HG03460 (cell line): ENCODE measurements around the gene ENG.

Source experiments
- ATAC-seq: cut with Tn5 transposase; IDR thresholded peaks from one replicate; pipeline ENCODE4 v1.9.1; 2021; ENCODE audit not compliant: unreplicated experiment

ENG gene

GRCh38 chr9:127866535-127866934 lies 12.1 kb upstream of the ENG start:
- no peak for ATAC-seq

- no peak for ATAC-seq
Observed at GRCh38 chr9:127865645-127866464, 11.4 kb upstream of the ENG start.

GRCh38 chr9:127863191-127863621 lies 8.7 kb upstream of the ENG start:
- no peak for ATAC-seq

- ATAC-seq = no peak
Observed at GRCh38 chr9:127862075-127863011, 7.9 kb upstream of the ENG start.

- no peak for ATAC-seq
Observed at GRCh38 chr9:127860779-127861178, 6.3 kb upstream of the ENG start.

GRCh38 chr9:127860260-127860659 lies 5.8 kb upstream of the ENG start:
- no peak for ATAC-seq

- no peak for ATAC-seq
Observed at GRCh38 chr9:127858041-127858512, 3.6 kb upstream of the ENG start.

- no peak for ATAC-seq
Observed at GRCh38 chr9:127857278-127857677, 2.8 kb upstream of the ENG start.

- ATAC-seq = no peak
Observed at GRCh38 chr9:127856729-127857116, 2.3 kb upstream of the ENG start.

GRCh38 chr9:127856094-127856728 lies 1.8 kb upstream of the ENG start:
- no peak for ATAC-seq

GRCh38 chr9:127855522-127855921 lies 1.1 kb upstream of the ENG start:
- no peak for ATAC-seq

- ATAC-seq = no peak
Observed at GRCh38 chr9:127854960-127855359, 502 bp upstream of the ENG start.

- no peak for ATAC-seq
Observed at GRCh38 chr9:127853312-127854183, 910 bp downstream of the ENG start.

GRCh38 chr9:127852829-127853228 lies 1.6 kb downstream of the ENG start:
- no peak for ATAC-seq

GRCh38 chr9:127850286-127850830 lies 4.1 kb downstream of the ENG start:
- ATAC-seq = no peak

GRCh38 chr9:127848756-127849504 lies 5.5 kb downstream of the ENG start:
- no peak for ATAC-seq

- ATAC-seq = no peak
Observed at GRCh38 chr9:127847833-127848755, 6.4 kb downstream of the ENG start.

GRCh38 chr9:127847178-127847510 lies 7.3 kb downstream of the ENG start:
- ATAC-seq = no peak
